GM23248 (cell line): Measurements from ENCODE around the gene USP6NL. TPM values are rescaled to one million over a fixed set of nuclear protein-coding genes. Genes with fewer than 3 reads are reported as not detected.

Experiments
- DNase-seq: peaks from one replicate; pipeline ENCODE4 v3.0.0-alpha.2; 2015
- H2AFZ ChIP-seq: fragments of 200-600 bp; sonication (generic); 2 replicates; pipeline ENCODE4 v1.6.1; 2016; ENCODE audit warnings: antibody characterized with exemption
- H3F3A ChIP-seq: fragments of 200-600 bp; sonication (generic); 2 replicates; pipeline ENCODE4 v1.6.1; 2016; ENCODE audit warnings: mild to moderate bottlenecking, antibody characterized with exemption, mixed run types; ENCODE audit not compliant: insufficient read depth
- H3K27ac ChIP-seq: fragments of 200-600 bp; sonication (generic); 2 replicates; pipeline ENCODE4 v1.5.1; 2016; ENCODE audit warnings: mild to moderate bottlenecking
- H3K27me3 ChIP-seq: fragments of 200-600 bp; sonication (generic); replicated peaks from 2 replicates; pipeline ENCODE4 v1.6.1; 2016; ENCODE audit warnings: mild to moderate bottlenecking; ENCODE audit not compliant: insufficient read depth
- H3K36me3 ChIP-seq: fragments of 200-600 bp; sonication (generic); 2 replicates; pipeline ENCODE4 v1.6.1; 2016; ENCODE audit warnings: low read depth, mild to moderate bottlenecking
- H3K4me1 ChIP-seq: fragments of 200-600 bp; sonication (generic); 2 replicates; pipeline ENCODE4 v1.6.1; 2016; ENCODE audit warnings: mild to moderate bottlenecking; ENCODE audit not compliant: insufficient read depth
- H3K4me2 ChIP-seq: fragments of 200-600 bp; sonication (generic); one replicate; pipeline ENCODE4 v1.6.1; 2016; ENCODE audit warnings: mild to moderate bottlenecking; ENCODE audit not compliant: unreplicated experiment
- H3K4me3 ChIP-seq: fragments of 200-600 bp; sonication (generic); 2 replicates; pipeline ENCODE4 v1.5.1; 2016; ENCODE audit warnings: mild to moderate bottlenecking
- H3K79me2 ChIP-seq: fragments of 200-600 bp; sonication (generic); 2 replicates; pipeline ENCODE4 v1.6.1; 2016; ENCODE audit warnings: mild to moderate bottlenecking; ENCODE audit not compliant: insufficient read depth
- H3K9ac ChIP-seq: fragments of 200-600 bp; sonication (generic); 2 replicates; pipeline ENCODE4 v1.6.1; 2016; ENCODE audit warnings: mild to moderate bottlenecking
- H3K9me2 ChIP-seq: fragments of 200-600 bp; sonication (generic); 2 replicates; pipeline ENCODE4 v1.6.1; 2016; ENCODE audit warnings: mixed run types, mild to moderate bottlenecking, moderate library complexity; ENCODE audit not compliant: insufficient read depth
- H3K9me3 ChIP-seq: fragments of 200-600 bp; sonication (generic); one replicate; pipeline ENCODE4 v1.6.1; 2017; ENCODE audit warnings: low read depth
- H4K20me1 ChIP-seq: fragments of 200-600 bp; sonication (generic); 2 replicates; pipeline ENCODE4 v1.6.0; 2016; ENCODE audit not compliant: insufficient read depth
- EZH2 ChIP-seq: fragments of 200-600 bp; sonication (generic); IDR thresholded peaks from 2 replicates; pipeline ENCODE4 v1.6.1; 2018; ENCODE audit warnings: antibody characterized with exemption, mild to moderate bottlenecking; ENCODE audit not compliant: insufficient read depth, poor library complexity, severe bottlenecking
- EZH2phosphoT487 ChIP-seq: fragments of 200-600 bp; sonication (generic); IDR thresholded peaks from 2 replicates; pipeline ENCODE4 v1.6.1; 2018; ENCODE audit warnings: antibody characterized with exemption, moderate library complexity, mild to moderate bottlenecking, low read depth; ENCODE audit not compliant: insufficient read depth
- WGBS, 2 experiments: methylation state at CpG; one replicate each; pipeline ENCODE4 v1.1.6; 2015 to 2017; ENCODE audit warnings: low lambda C conversion rate in 2 of 2, low coverage in 1 of 2; ENCODE audit errors: missing lambda C conversion rate in 2 of 2; 5-methylcytosine and 5-hydroxymethylcytosine counted together
- in situ Hi-C: fragments of 300-500 bp; cut with MboI; formaldehyde crosslinking; loops from 2 replicates; pipeline ENCODE4 v1.15.0; 2020
- polyA plus RNA-seq: library from polyadenylated mRNA; unstranded; fragments of >200 nt; fragmentation: Nextera tagmentation; extraction: Ambion mirVana; gene quantifications from 2 replicates; pipeline ENCODE4 v1.2.1, GENCODE V29; 2016
- total RNA-seq: library from RNA; depleted of rRNA; stranded (reverse); fragments of >200 nt; shearing (Covaris generic); gene quantifications from 2 replicates; pipeline ENCODE4 v1.2.3, GENCODE V29; 2014

The USP6NL gene
- total and polyA plus RNA-seq, 2 experiments from 2014 or later = 4.4 to 9.2 TPM

DNA sequence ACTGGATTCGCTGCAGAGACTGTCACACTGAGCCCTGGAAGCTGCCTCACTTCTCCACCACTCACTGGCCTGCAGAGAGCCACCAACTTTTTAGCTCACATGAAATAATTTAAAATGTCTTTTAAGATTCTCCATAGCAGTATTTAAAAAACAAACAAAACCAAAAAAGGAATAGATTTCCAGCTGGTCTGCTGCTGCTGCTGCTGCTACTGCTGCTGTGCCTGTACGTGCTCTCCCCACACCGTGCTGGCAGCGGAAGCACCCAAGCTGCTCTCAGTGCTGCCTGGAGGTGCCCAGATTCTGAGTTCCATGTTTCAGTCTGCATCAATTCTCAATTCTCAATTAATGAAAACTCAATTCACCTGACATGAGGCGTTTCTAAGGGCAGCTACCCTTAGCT, 146.0 kb downstream of the USP6NL start:
- Histone ChIP-seq H2AFZ (no peak overlapping the region), H3K4me2 (no peak overlapping the region), H3K4me3 (no peak overlapping the region), H3F3A (no peaks in the 10 kb centered on the region), H3K4me1 (no peaks in the 10 kb centered on the region), H3K27ac (no peak overlapping the region), H3K36me3 (no peaks in the 10 kb centered on the region), H4K20me1 (no peaks in the 10 kb centered on the region), H3K27me3 (no peaks in the 10 kb centered on the region), H3K79me2 (no peaks in the 10 kb centered on the region), H3K9me3 (no peaks in the 10 kb centered on the region), H3K9me2 (no peaks in the 10 kb centered on the region), H3K9ac (no peak overlapping the region)
- WGBS, 2 experiments = 89 to 97% methylated on average over 5 of the region's 5 CpGs
- in situ Hi-C loops = no loop called here
- TF ChIP-seq EZH2phosphoT487 = no peak
- no peak for TF ChIP-seq EZH2
- no peak for DNase-seq

DNA sequence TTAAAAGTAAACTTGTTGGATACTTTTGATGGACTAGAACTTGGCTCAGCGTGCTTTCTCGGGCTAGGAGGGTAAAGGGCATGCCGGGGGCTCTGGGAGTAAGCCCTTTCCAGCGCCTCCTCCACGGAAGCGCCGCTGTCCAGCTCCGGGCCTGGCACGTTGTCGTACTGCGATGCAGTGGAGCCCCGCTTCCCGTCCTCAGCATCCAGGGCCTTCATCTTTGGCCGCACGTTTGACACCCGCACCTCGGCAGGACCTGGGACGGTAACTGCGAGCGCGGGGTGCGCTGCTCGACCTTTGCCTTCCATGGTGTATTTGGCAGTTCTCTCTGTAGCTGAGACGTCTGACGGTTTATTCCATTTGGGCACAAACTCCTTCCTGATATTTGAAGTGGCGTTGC, 148.3 kb downstream of the USP6NL start:
- H3K27ac ChIP-seq = no peak overlapping the region
- no peak overlapping the region for H3K4me3 ChIP-seq
- no peaks in the 10 kb centered on the region for H3K4me1 ChIP-seq
- H3K9ac ChIP-seq = no peak overlapping the region
- H3K27me3 ChIP-seq = no peaks in the 10 kb centered on the region
- H3F3A ChIP-seq = no peaks in the 10 kb centered on the region
- H3K79me2 ChIP-seq = no peaks in the 10 kb centered on the region
- no peak overlapping the region for H3K4me2 ChIP-seq
- TF ChIP-seq EZH2phosphoT487 (no peak), EZH2 (no peak)
- WGBS, 2 experiments = 95 to 96% methylated on average over 25 to 26 of the region's 26 CpGs
- no peak for DNase-seq
- no peaks in the 10 kb centered on the region for H3K9me2 ChIP-seq
- no peak overlapping the region for H2AFZ ChIP-seq
- in situ Hi-C loops = no loop called here
- H3K36me3 ChIP-seq = no peaks in the 10 kb centered on the region
- H3K9me3 ChIP-seq = no peaks in the 10 kb centered on the region
- no peaks in the 10 kb centered on the region for H4K20me1 ChIP-seq

DNA sequence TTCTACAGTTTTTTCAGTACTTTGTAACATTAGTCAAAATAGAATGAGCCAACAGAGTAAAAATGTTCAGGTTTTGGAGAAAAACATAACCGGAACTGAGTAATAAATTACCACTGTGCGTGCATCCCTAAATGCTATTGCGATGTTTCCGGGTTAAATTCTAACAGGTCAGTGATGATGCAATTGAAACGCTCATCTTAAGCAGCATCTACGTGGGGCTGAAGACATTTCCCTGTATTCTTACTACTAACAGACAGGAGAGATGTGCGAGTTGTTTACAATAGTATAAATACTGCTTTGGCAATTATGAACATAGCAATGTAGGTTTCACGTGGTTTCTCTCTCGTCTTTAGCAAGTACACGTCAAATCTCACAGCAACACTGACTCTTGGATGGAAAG, 149.4 kb downstream of the USP6NL start:
- in situ Hi-C loops = no loop called here
- Histone ChIP-seq H4K20me1 (no peaks in the 10 kb centered on the region), H3K79me2 (no peaks in the 10 kb centered on the region), H3K4me3 (no peak overlapping the region), H3K4me2 (no peak overlapping the region), H3K27me3 (no peaks in the 10 kb centered on the region), H3K36me3 (no peaks in the 10 kb centered on the region), H3K27ac (no peak overlapping the region), H3K9me2 (no peaks in the 10 kb centered on the region), H3F3A (no peaks in the 10 kb centered on the region), H3K9ac (no peak overlapping the region), H3K4me1 (no peaks in the 10 kb centered on the region), H3K9me3 (no peaks in the 10 kb centered on the region), H2AFZ (no peak overlapping the region)
- 88 to 89% methylated on average over 10 of the region's 10 CpGs for WGBS, 2 experiments
- TF ChIP-seq EZH2phosphoT487 (no peak), EZH2 (no peak)
- no peak for DNase-seq

DNA sequence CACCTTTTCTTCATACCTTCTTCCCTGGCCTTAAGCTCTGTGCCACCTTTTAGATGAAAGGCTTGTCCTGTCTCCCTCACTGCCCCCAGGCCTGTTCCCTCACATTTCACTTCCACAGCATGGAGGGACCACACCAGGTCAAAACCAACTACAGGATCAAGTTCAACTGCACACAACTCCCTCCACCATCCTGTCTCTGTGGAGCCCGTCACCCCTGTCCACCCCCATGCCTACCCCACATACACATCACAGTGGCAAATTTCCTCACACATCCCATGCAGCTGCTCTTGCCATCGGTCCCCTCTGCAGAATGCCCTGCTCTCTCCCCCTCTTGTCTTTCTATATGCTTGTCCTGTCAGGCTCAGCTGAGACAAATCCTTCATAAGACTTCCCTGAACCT, 154.1 kb downstream of the USP6NL start:
- Histone ChIP-seq H3K27me3 (no peaks in the 10 kb centered on the region), H3K9ac (no peak overlapping the region), H3K4me2 (no peak overlapping the region), H3K9me2 (no peaks in the 10 kb centered on the region), H3K79me2 (no peaks in the 10 kb centered on the region), H3K4me3 (no peak overlapping the region), H2AFZ (no peak overlapping the region), H3F3A (no peaks in the 10 kb centered on the region), H4K20me1 (no peaks in the 10 kb centered on the region), H3K4me1 (no peaks in the 10 kb centered on the region), H3K36me3 (no peaks in the 10 kb centered on the region), H3K27ac (no peak overlapping the region), H3K9me3 (no peaks in the 10 kb centered on the region)
- 98 to 100% methylated on average over 2 of the region's 2 CpGs for WGBS, 2 experiments
- no peak for DNase-seq
- in situ Hi-C loops = no loop called here
- TF ChIP-seq EZH2 (no peak), EZH2phosphoT487 (no peak)

DNA sequence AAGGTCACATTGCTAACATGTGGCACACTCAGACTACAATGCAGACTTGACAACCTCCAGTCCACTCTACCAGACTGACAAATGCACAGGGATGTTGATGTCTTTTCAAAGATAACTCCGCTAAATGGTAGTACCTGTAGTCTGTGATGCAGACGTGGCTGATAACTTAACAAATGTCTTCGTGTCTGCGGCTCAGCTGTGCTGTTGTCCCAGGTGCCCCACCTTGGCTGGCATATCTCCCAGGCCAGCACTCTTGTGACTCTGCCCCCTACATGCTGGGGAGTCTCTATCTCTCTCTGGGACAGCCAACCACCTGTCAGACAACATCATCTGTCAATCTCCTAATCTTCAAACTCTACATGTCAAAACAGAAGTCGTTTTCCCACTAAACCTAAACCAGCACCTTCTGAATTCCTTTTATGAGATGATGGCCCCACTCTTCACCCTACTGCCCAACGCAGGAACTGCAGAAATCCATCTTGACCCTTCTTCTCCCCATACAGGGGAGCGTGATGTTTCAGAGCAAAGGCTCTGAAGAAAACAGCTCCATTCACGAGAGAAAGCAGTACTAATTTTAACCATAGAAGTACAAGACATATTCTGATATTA, 156.4 kb downstream of the USP6NL start:
- Histone ChIP-seq H3K4me2 (no peak overlapping the region), H3K4me3 (no peak overlapping the region), H3K27me3 (no peaks in the 10 kb centered on the region), H4K20me1 (no peaks in the 10 kb centered on the region), H3K9ac (no peak overlapping the region), H3K79me2 (no peaks in the 10 kb centered on the region), H3K27ac (no peak overlapping the region), H3K9me2 (no peaks in the 10 kb centered on the region), H3K4me1 (no peaks in the 10 kb centered on the region), H3F3A (no peaks in the 10 kb centered on the region), H3K9me3 (no peaks in the 10 kb centered on the region), H3K36me3 (no peaks in the 10 kb centered on the region), H2AFZ (no peak overlapping the region)
- in situ Hi-C loops = no loop called here
- no peak for TF ChIP-seq EZH2phosphoT487
- no peak for TF ChIP-seq EZH2
- no peak for DNase-seq
- WGBS, 2 experiments = 81 to 86% methylated on average over 8 of the region's 8 CpGs
